Esophagus (tissue), 2 donors: Measurements from ENCODE around the gene PCK2. TPM values are rescaled to one million over a fixed set of nuclear protein-coding genes. Genes with fewer than 3 reads are reported as not detected.

Experiments used
- H3K27ac ChIP-seq, 2 donors: one replicate each; pipeline ENCODE4 v1.5.1; 2013; ENCODE audit warnings: low read depth in 2 of 2, mild to moderate bottlenecking in 2 of 2, inconsistent platforms in 1 of 2, low read length in 1 of 2, moderate library complexity in 1 of 2
- H3K27me3 ChIP-seq, 2 donors: one replicate each; pipeline ENCODE4 v1.6.1; 2013; ENCODE audit warnings: low read length in 2 of 2, control low read depth in 1 of 2, mild to moderate bottlenecking in 1 of 2; ENCODE audit not compliant: insufficient read depth in 2 of 2, control insufficient read depth in 1 of 2
- H3K36me3 ChIP-seq, 2 donors: one replicate each; pipeline ENCODE4 v1.6.1; 2013; ENCODE audit warnings: low read length in 1 of 2; ENCODE audit not compliant: control insufficient read depth in 2 of 2, insufficient read depth in 2 of 2
- H3K4me1 ChIP-seq, 2 donors: one replicate each; pipeline ENCODE4 v1.6.1; 2013; ENCODE audit warnings: low read length in 1 of 2; ENCODE audit not compliant: control insufficient read depth in 2 of 2, insufficient read depth in 2 of 2
- H3K4me3 ChIP-seq, 2 donors: one replicate each; pipeline ENCODE4 v1.5.1; 2013; ENCODE audit warnings: low read length in 2 of 2, mild to moderate bottlenecking in 2 of 2, low read depth in 1 of 2, moderate library complexity in 1 of 2
- H3K9me3 ChIP-seq, 2 donors: one replicate each; pipeline ENCODE4 v1.6.1; 2013; ENCODE audit warnings: mild to moderate bottlenecking in 2 of 2, low read depth in 1 of 2, low read length in 1 of 2, moderate library complexity in 1 of 2; ENCODE audit not compliant: control insufficient read depth in 2 of 2, insufficient read depth in 1 of 2
- WGBS, 2 donors: extraction: QIAGEN DNeasy Blood & Tissue Kit; methylation state at CpG; one replicate each; pipeline ENCODE4 v1.1.7; 2013; 5-methylcytosine and 5-hydroxymethylcytosine counted together
- polyA plus RNA-seq, 2 donors: library from polyadenylated mRNA; stranded (reverse); fragments of 200-250 nt; gene quantifications; one replicate each; pipeline ENCODE4 v1.2.3, GENCODE V29; 2013
- donor health status: healthy with polysubstance abuse.
- donor health status: Bipolar disorder and iron deficiency.

Gene PCK2
- polyA plus RNA-seq, 2 donors: 10.1 to 29.2 TPM

- H3K9me3 ChIP-seq: no peaks in the 10 kb centered on the region
- H3K4me1 ChIP-seq: peaks cover 5 to 13% of the 10 kb centered on the region in 2 donors
- no peaks in the 10 kb centered on the region for H3K27me3 ChIP-seq
- WGBS, 2 donors: 89 to 95% methylated on average over 1 of the region's 1 CpG
- H3K4me3 ChIP-seq: no peak overlapping the region
- peaks cover 2 to 11% of the 10 kb centered on the region in 2 donors for H3K36me3 ChIP-seq
- no peak overlapping the region for H3K27ac ChIP-seq
These were observed 39.6 kb downstream of the PCK2 start for GRCh38 chr14:24133735-24134134.

GRCh38 chr14:24135584-24135833 lies 41.4 kb downstream of the PCK2 start:
- Histone ChIP-seq H3K4me1 (peaks cover 13 to 15% of the 10 kb centered on the region in 2 donors), H3K4me3 (peak overlapping the region; percentile 44 to 63), H3K9me3 (no peaks in the 10 kb centered on the region), H3K36me3 (peaks cover 3 to 14% of the 10 kb centered on the region in 2 donors), H3K27me3 (no peaks in the 10 kb centered on the region), H3K27ac (peak overlapping the region; percentile 63 to 84)
- 3 to 7% methylated on average over 9 of the region's 9 CpGs for WGBS, 2 donors

- no peaks in the 10 kb centered on the region for H3K27me3 ChIP-seq
- H3K36me3 ChIP-seq: peaks cover 3 to 14% of the 10 kb centered on the region in 2 donors
- peak within 1 kb of the TSS; percentile 63 to 94 for H3K4me3 ChIP-seq
- H3K9me3 ChIP-seq: no peaks in the 10 kb centered on the region
- WGBS, 2 donors: 0 to 1% methylated on average over 28 to 75 of the region's 75 CpGs
- H3K4me1 ChIP-seq: peaks cover 13 to 15% of the 10 kb centered on the region in 2 donors
- H3K27ac ChIP-seq: peak within 1 kb of the TSS; percentile 81 to 87
These were observed 41.9 kb downstream of the PCK2 start, which contains the start of gene PSME1 for GRCh38 chr14:24135834-24136683. Gene PSME1 (plus strand): TSS chr14:24136194. CDS start chr14:24136263, 69 bp downstream.

GRCh38 chr14:24136684-24137528 lies 42.8 kb downstream of the PCK2 start:
- Histone ChIP-seq H3K36me3 (peaks cover 3 to 14% of the 10 kb centered on the region in 2 donors), H3K4me1 (peaks cover 8 to 15% of the 10 kb centered on the region in 2 donors), H3K27me3 (no peaks in the 10 kb centered on the region), H3K27ac (peak overlapping the region; percentile 81 to 87), H3K9me3 (no peaks in the 10 kb centered on the region), H3K4me3 (peak overlapping the region; percentile 63 to 94)
- WGBS, 2 donors: 25% methylated on average over 13 of the region's 13 CpGs

DNA sequence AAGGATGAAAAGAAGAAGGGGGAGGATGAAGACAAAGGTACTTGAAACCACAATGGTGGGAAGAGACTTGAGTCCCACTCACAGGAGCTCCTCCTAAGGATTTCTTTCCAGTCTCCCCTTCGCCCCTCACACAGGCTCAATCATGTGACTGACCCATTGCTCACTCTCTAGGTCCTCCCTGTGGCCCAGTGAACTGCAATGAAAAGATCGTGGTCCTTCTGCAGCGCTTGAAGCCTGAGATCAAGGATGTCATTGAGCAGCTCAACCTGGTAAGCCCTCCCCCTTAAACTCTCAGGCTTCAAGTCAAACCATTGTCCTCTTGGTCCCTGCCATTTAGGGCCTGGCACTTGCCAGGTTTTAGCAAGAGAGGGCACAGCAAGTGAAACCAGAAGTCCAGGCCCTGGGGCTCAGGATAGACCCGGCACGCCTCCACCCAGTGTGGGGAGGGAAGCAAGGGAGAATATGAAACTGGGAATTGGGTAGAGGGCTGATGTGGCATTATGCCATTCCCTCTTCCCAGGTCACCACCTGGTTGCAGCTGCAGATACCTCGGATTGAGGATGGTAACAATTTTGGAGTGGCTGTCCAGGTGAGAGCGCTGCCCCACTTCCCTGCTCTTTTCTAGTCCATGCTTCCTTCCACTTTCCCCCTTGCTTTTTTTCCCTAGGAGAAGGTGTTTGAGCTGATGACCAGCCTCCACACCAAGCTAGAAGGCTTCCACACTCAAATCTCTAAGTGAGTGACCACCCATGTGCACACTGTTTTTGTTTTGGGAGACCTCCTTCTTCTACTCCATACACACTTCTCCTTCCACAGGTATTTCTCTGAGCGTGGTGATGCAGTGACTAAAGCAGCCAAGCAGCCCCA lies 43.7 kb downstream of the PCK2 start:
- Histone ChIP-seq H3K27me3 (no peaks in the 10 kb centered on the region), H3K36me3 (peaks cover 3 to 14% of the 10 kb centered on the region in 2 donors), H3K4me3 (no peak overlapping the region), H3K4me1 (peaks cover 8 to 15% of the 10 kb centered on the region in 2 donors), H3K9me3 (no peaks in the 10 kb centered on the region), H3K27ac (peak overlapping the region in 1 of 2 donors; percentile 87)
- WGBS, 2 donors: 79 to 87% methylated on average over 8 of the region's 8 CpGs

GRCh38 chr14:24138396-24139271 lies 44.5 kb downstream of the PCK2 start:
- Histone ChIP-seq H3K4me1 (peaks cover 8 to 15% of the 10 kb centered on the region in 2 donors), H3K27me3 (no peaks in the 10 kb centered on the region), H3K27ac (no peak overlapping the region), H3K36me3 (peaks cover 3 to 14% of the 10 kb centered on the region in 2 donors), H3K4me3 (no peak overlapping the region), H3K9me3 (no peaks in the 10 kb centered on the region)
- 80 to 81% methylated on average over 13 of the region's 13 CpGs for WGBS, 2 donors

DNA sequence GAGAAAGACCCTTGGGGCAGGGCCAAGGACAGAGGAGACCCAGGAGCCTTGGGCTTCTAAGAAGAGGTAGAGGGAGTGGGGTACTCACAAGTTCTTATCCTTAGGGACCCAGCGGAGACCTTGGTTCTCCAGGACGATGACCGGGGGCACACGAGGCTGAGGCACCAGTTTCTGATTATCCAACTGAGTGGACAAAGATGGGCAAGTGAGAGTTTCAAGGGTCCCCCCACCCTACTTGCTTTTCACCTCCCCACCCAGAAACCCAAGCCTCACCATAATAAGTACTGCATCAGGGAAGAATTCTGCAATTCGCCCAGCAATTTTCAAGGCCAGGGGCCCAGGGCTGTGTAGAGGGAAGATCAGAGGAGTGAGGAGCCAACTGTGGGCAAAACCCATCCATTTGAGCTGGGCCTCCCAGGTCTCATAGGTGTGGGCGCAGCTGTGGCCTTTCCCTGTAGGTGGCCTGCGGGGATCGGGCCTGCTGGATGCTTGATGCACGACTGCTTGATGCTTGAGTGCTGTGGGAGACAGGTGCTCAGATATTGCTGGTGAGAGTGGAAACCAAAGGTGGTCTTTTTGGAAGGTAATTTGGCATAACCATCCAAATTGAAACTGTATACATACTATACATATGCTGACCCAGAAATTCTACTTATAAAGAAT lies 45.3 kb downstream of the PCK2 start:
- Histone ChIP-seq H3K27ac (no peak overlapping the region), H3K4me3 (no peak overlapping the region)
- 72 to 81% methylated on average over 9 of the region's 9 CpGs for WGBS, 2 donors

GRCh38 chr14:24141097-24141880 lies 47.2 kb downstream of the PCK2 start, which contains the start of gene EMC9:
Gene EMC9 (minus strand): TSS chr14:24141591. CDS start chr14:24141304, 287 bp downstream.
- Histone ChIP-seq H3K27ac (peak within 1 kb of the TSS; percentile 97), H3K4me1 (peaks cover 8 to 21% of the 10 kb centered on the region in 2 donors), H3K27me3 (no peaks in the 10 kb centered on the region), H3K9me3 (no peaks in the 10 kb centered on the region), H3K36me3 (peaks cover 3 to 21% of the 10 kb centered on the region in 2 donors), H3K4me3 (peak within 1 kb of the TSS; percentile 63 to 85)
- 0% methylated on average over 65 of the region's 65 CpGs for WGBS, 2 donors

More for the DNA sequence above, 45.3 kb downstream of the PCK2 start:
- no peaks in the 10 kb centered on the region for H3K9me3 ChIP-seq
- H3K4me1 ChIP-seq: peaks cover 8 to 15% of the 10 kb centered on the region in 2 donors
- no peaks in the 10 kb centered on the region for H3K27me3 ChIP-seq
- H3K36me3 ChIP-seq: peaks cover 3 to 18% of the 10 kb centered on the region in 2 donors
